Caco-2 (cell line): ENCODE measurements around the gene DUOXA1. TPM values are rescaled to one million over a fixed set of nuclear protein-coding genes. Genes with fewer than 3 reads are reported as not detected.

Source experiments
- BruUV-seq: library from RNA; stranded (reverse); fragments of 400-500 nt; replicated peaks from 2 replicates; lab custom pipeline; 2021; lab: Mats Ljungman, UMichigan
- CTCF ChIA-PET: fragments of 300-600 bp; sonication (Branson Sonifier 250); formaldehyde crosslinking; loops from one replicate; lab custom pipeline; 2022; ENCODE audit warnings: antibody characterized with exemption; lab: Charles Lee
- POLR2A ChIA-PET: fragments of 300-600 bp; sonication (Branson Sonifier 250); formaldehyde crosslinking; loops from one replicate; lab custom pipeline; 2022; ENCODE audit warnings: antibody characterized with exemption; lab: Charles Lee
- DNase-seq, 2 experiments: peaks; one replicate each; pipeline versions ENCODE4 v3.0.0 to v3.0.0-alpha.2; 2020 to 2022
- H3K27me3 ChIP-seq: replicated peaks from 2 replicates; pipeline ENCODE4 v1.6.0; 2011; ENCODE audit warnings: low read length; ENCODE audit not compliant: control insufficient read depth, insufficient read depth
- H3K36me3 ChIP-seq: 2 replicates; pipeline ENCODE4 v1.5.1; 2011; ENCODE audit warnings: low read length; ENCODE audit not compliant: control insufficient read depth, insufficient read depth
- H3K4me1 ChIP-seq: fragments of 250-450 bp; sonication (Bioruptor Pico); 2 replicates; pipeline ENCODE4 v1.5.1; 2020; ENCODE audit warnings: mild to moderate bottlenecking
- H3K4me3 ChIP-seq: 2 replicates; pipeline ENCODE4 v1.5.1; 2011; ENCODE audit warnings: low read depth, mild to moderate bottlenecking, control low read depth, low read length
- H3K9me3 ChIP-seq: fragments of 250-450 bp; sonication (Bioruptor Pico); 2 replicates; pipeline ENCODE4 v1.5.1; 2020; ENCODE audit warnings: mild to moderate bottlenecking, moderate library complexity
- H3K27ac Mint-ChIP-seq: one replicate; pipeline ENCODE4 v1.8.0; 2022; ENCODE audit warnings: mixed read lengths; ENCODE audit not compliant: unreplicated experiment
- H3K27me3 Mint-ChIP-seq: one replicate; pipeline ENCODE4 v1.8.0; 2022; ENCODE audit warnings: mixed read lengths; ENCODE audit not compliant: insufficient read depth, unreplicated experiment
- H3K36me3 Mint-ChIP-seq: one replicate; pipeline ENCODE4 v1.8.0; 2022; ENCODE audit warnings: mild to moderate bottlenecking, mixed read lengths; ENCODE audit not compliant: insufficient read depth, unreplicated experiment
- H3K4me1 Mint-ChIP-seq: one replicate; pipeline ENCODE4 v1.8.0; 2022; ENCODE audit warnings: low read depth, mixed read lengths; ENCODE audit not compliant: unreplicated experiment
- H3K4me3 Mint-ChIP-seq: one replicate; pipeline ENCODE4 v1.8.0; 2022; ENCODE audit warnings: mild to moderate bottlenecking, moderate library complexity, mixed read lengths; ENCODE audit not compliant: unreplicated experiment
- H3K9me3 Mint-ChIP-seq: one replicate; pipeline ENCODE4 v1.8.0; 2022; ENCODE audit warnings: mixed read lengths; ENCODE audit not compliant: unreplicated experiment
- CTCF ChIP-seq, 2 experiments: fragments of 200-600 bp in 1 of 2; IDR thresholded peaks; 1 replicate in 1 of 2; 2 replicates in 1 of 2; pipeline versions ENCODE4 v1.5.1 to v1.8.0; 2011 to 2022; ENCODE audit warnings: antibody characterized with exemption in 1 of 2, control low read depth in 1 of 2, inconsistent platforms in 1 of 2, low read depth in 1 of 2, low read length in 1 of 2, mild to moderate bottlenecking in 1 of 2, moderate library complexity in 1 of 2; ENCODE audit not compliant: insufficient read depth in 1 of 2, severe bottlenecking in 1 of 2, unreplicated experiment in 1 of 2
- intact Hi-C: fragments of 100-400 bp; cut with micrococcal nuclease; formaldehyde crosslinking; loops from one replicate; pipeline ENCODE4 v1.10.0; 2022; ENCODE audit not compliant: unreplicated experiment
- total RNA-seq: library from RNA; stranded (reverse); gene quantifications from 2 replicates; pipeline ENCODE4 v1.2.3, GENCODE V29; 2022

Gene DUOXA1
- total RNA-seq, 1 experiment from 2014 or later: not detected

- TF ChIP-seq CTCF (IDR thresholded peaks at IDR 0.05; ENCODE audit: insufficient read depth in 1 of 2, low read depth in 1 of 2, low read length in 1 of 2, severe bottlenecking in 1 of 2, unreplicated experiment in 1 of 2): no peak
- H3K36me3 Mint-ChIP-seq: no peaks in the 10 kb centered on the region
- H3K9me3 Mint-ChIP-seq: no peaks in the 10 kb centered on the region
- no peak overlapping the region for H3K4me3 ChIP-seq
- no TSS peak for BruUV-seq
- no peak overlapping the region for H3K4me3 Mint-ChIP-seq
- POLR2A ChIA-PET: no interaction called here
- no peak overlapping the region for H3K27ac Mint-ChIP-seq
- intact Hi-C loops: no loop called here
- CTCF ChIA-PET: interaction anchor here (0.6 to 3.3 kb wide), 3 partner anchors 28 to 1597 kb away, joined by 3 to 19 read pairs (median 3); no protein-coding TSS in a partner anchor
- DNase-seq: no peak
- no peaks in the 10 kb centered on the region for H3K27me3 ChIP-seq
- H3K4me1 ChIP-seq: peaks cover 41% of the 10 kb centered on the region
- H3K36me3 ChIP-seq: no peaks in the 10 kb centered on the region
- no peaks in the 10 kb centered on the region for H3K27me3 Mint-ChIP-seq
- H3K4me1 Mint-ChIP-seq: peaks cover 21% of the 10 kb centered on the region
- H3K9me3 ChIP-seq: no peaks in the 10 kb centered on the region
These were observed 39.8 kb downstream of the DUOXA1 start for GRCh38 chr15:45089712-45090373.

- H3K36me3 ChIP-seq: no peaks in the 10 kb centered on the region
- H3K4me1 ChIP-seq: peaks cover 43% of the 10 kb centered on the region
- Mint-ChIP-seq H3K36me3 (no peaks in the 10 kb centered on the region), H3K27me3 (no peaks in the 10 kb centered on the region), H3K4me1 (peaks cover 21% of the 10 kb centered on the region), H3K27ac (peak overlapping the region; percentile 36), H3K4me3 (no peak overlapping the region), H3K9me3 (no peaks in the 10 kb centered on the region)
- no peak overlapping the region for H3K4me3 ChIP-seq
- DNase-seq: no peak
- H3K9me3 ChIP-seq: no peaks in the 10 kb centered on the region
- no peaks in the 10 kb centered on the region for H3K27me3 ChIP-seq
- no TSS peak for BruUV-seq
- ChIA-PET POLR2A (no interaction called here), CTCF (interaction anchor here (0.6 to 3.3 kb wide), 3 partner anchors 29 to 1596 kb away, joined by 3 to 19 read pairs (median 3); no protein-coding TSS in a partner anchor)
- intact Hi-C loops: no loop called here
- no peak for TF ChIP-seq CTCF (IDR thresholded peaks at IDR 0.05; ENCODE audit: insufficient read depth in 1 of 2, low read depth in 1 of 2, low read length in 1 of 2, severe bottlenecking in 1 of 2, unreplicated experiment in 1 of 2)
These were observed 40.6 kb downstream of the DUOXA1 start for GRCh38 chr15:45088801-45089711.

GRCh38 chr15:45087513-45087912 is 42.2 kb downstream of the DUOXA1 start:
- no peaks in the 10 kb centered on the region for H3K36me3 ChIP-seq
- peaks cover 54% of the 10 kb centered on the region for H3K4me1 ChIP-seq
- intact Hi-C loops: no loop called here
- no peak overlapping the region for H3K4me3 ChIP-seq
- Mint-ChIP-seq H3K4me1 (peaks cover 27% of the 10 kb centered on the region), H3K9me3 (no peaks in the 10 kb centered on the region), H3K4me3 (no peak overlapping the region), H3K27ac (no peak overlapping the region), H3K27me3 (no peaks in the 10 kb centered on the region), H3K36me3 (no peaks in the 10 kb centered on the region)
- DNase-seq: no peak
- H3K9me3 ChIP-seq: no peaks in the 10 kb centered on the region
- no peaks in the 10 kb centered on the region for H3K27me3 ChIP-seq
- POLR2A ChIA-PET: no interaction called here
- TF ChIP-seq CTCF (IDR thresholded peaks at IDR 0.05; ENCODE audit: insufficient read depth in 1 of 2, low read depth in 1 of 2, low read length in 1 of 2, severe bottlenecking in 1 of 2, unreplicated experiment in 1 of 2): no peak
- no TSS peak for BruUV-seq
- CTCF ChIA-PET: interaction anchor here (0.6 to 3.3 kb wide), 2 partner anchors 31 to 76 kb away, joined by 3 to 19 read pairs; no protein-coding TSS in a partner anchor
